MV-4-11 (cell line): Measurements from ENCODE around the gene GLYATL1B.
A peak's percentile ranks its signal among the peaks of the same experiment; 100 is the strongest.
"Not testable (repeated sequence)": the region's sequence is repeated elsewhere in the genome, so short reads cannot be mapped to it uniquely, and the experiment has no call there.

Experiments
- DNase-seq: peaks from one replicate; lab custom pipeline; 2025; lab: John Stamatoyannopoulos, UW

GLYATL1B gene

GRCh38 chr11:59095972-59096575 is 10.0 kb downstream of the GLYATL1B start:
- not testable (repeated sequence) for DNase-seq

- peak; percentile 48 for DNase-seq
Measured at GRCh38 chr11:59097113-59097708, 11.1 kb downstream of the GLYATL1B start.

- not testable (repeated sequence) for DNase-seq
Measured at GRCh38 chr11:59097938-59098337, 11.8 kb downstream of the GLYATL1B start.

- peak; percentile 51 for DNase-seq
Measured at GRCh38 chr11:59102259-59102765, 16.2 kb downstream of the GLYATL1B start.

- DNase-seq: peak; percentile 53
Measured at GRCh38 chr11:59106363-59107336, 20.5 kb downstream of the GLYATL1B start, which contains the start of gene FAM111B. Gene FAM111B, plus strand, starts transcription at chr11:59107237. Its CDS starts 2,389 bp downstream, at chr11:59109626.

GRCh38 chr11:59107721-59108120 is 21.6 kb downstream of the GLYATL1B start:
- DNase-seq: not testable (repeated sequence)

GRCh38 chr11:59112494-59112893 is 26.4 kb downstream of the GLYATL1B start:
- DNase-seq: no peak

GRCh38 chr11:59114344-59114743 is 28.2 kb downstream of the GLYATL1B start:
- no peak for DNase-seq

GRCh38 chr11:59115553-59115952 is 29.4 kb downstream of the GLYATL1B start:
- no peak for DNase-seq

GRCh38 chr11:59117774-59118173 is 31.7 kb downstream of the GLYATL1B start:
- DNase-seq: no peak

GRCh38 chr11:59119826-59120225 is 33.7 kb downstream of the GLYATL1B start:
- DNase-seq: no peak

- peak; percentile 65 for DNase-seq
Measured at GRCh38 chr11:59135648-59136461, 49.7 kb downstream of the GLYATL1B start.

- DNase-seq: peak; percentile 18
Measured at GRCh38 chr11:59136551-59136950, 50.4 kb downstream of the GLYATL1B start.

GRCh38 chr11:59137190-59137589 is 51.1 kb downstream of the GLYATL1B start:
- no peak for DNase-seq

GRCh38 chr11:59138643-59139042 is 52.5 kb downstream of the GLYATL1B start:
- DNase-seq: no peak

- DNase-seq: no peak
Measured at GRCh38 chr11:59141191-59141590, 55.1 kb downstream of the GLYATL1B start.

- no peak for DNase-seq
Measured at GRCh38 chr11:59141673-59142460, 55.8 kb downstream of the GLYATL1B start.

- DNase-seq: peak; percentile 86
Measured at GRCh38 chr11:59142530-59143507, 56.7 kb downstream of the GLYATL1B start, which contains the start of gene FAM111A. Gene FAM111A, plus strand, starts transcription at chr11:59142856. Its CDS starts 6,017 bp downstream, at chr11:59148873.

GRCh38 chr11:59144096-59144495 is 58.0 kb downstream of the GLYATL1B start:
- no peak for DNase-seq
